ENCODE results near the gene RPS10.
A peak's percentile ranks its signal among the peaks of the same experiment; 100 is the strongest.
"Not testable (repeated sequence)": the region's sequence is repeated elsewhere in the genome, so short reads cannot be mapped to it uniquely, and the experiment has no call there.

RPS10 gene

GRCh38 chr6:34391786-34392496 lies 33.9 kb downstream of the RPS10 start:
- DNase-seq = no peak

- no peak for DNase-seq
Observed at GRCh38 chr6:34391473-34391785, 34.4 kb downstream of the RPS10 start.

GRCh38 chr6:34390531-34391472 lies 35.1 kb downstream of the RPS10 start:
- DNase-seq = no peak

- no peak for DNase-seq
Observed at GRCh38 chr6:34389034-34389433, 36.8 kb downstream of the RPS10 start.

- DNase-seq = no peak
Observed at GRCh38 chr6:34388421-34388820, 37.4 kb downstream of the RPS10 start.

- DNase-seq = no peak
Observed at GRCh38 chr6:34386316-34387137, 39.3 kb downstream of the RPS10 start.

GRCh38 chr6:34385793-34386195 lies 40.1 kb downstream of the RPS10 start:
- no peak for DNase-seq

- DNase-seq = no peak
Observed at GRCh38 chr6:34384321-34385153, 41.3 kb downstream of the RPS10 start.

GRCh38 chr6:34383656-34384320 lies 42.1 kb downstream of the RPS10 start:
- no peak for DNase-seq

- DNase-seq = no peak
Observed at GRCh38 chr6:34383161-34383631, 42.7 kb downstream of the RPS10 start.

- no peak for DNase-seq
Observed at GRCh38 chr6:34381081-34381480, 44.8 kb downstream of the RPS10 start.

GRCh38 chr6:34378470-34378869 lies 47.4 kb downstream of the RPS10 start:
- DNase-seq = no peak

GRCh38 chr6:34377984-34378383 lies 47.9 kb downstream of the RPS10 start:
- DNase-seq = no peak

- not testable (repeated sequence) for DNase-seq
Observed at GRCh38 chr6:34377571-34377970, 48.3 kb downstream of the RPS10 start.

GRCh38 chr6:34375833-34376232 lies 50.0 kb downstream of the RPS10 start:
- DNase-seq = no peak

- no peak for DNase-seq
Observed at GRCh38 chr6:34374508-34374907, 51.4 kb downstream of the RPS10 start.

GRCh38 chr6:34374069-34374468 lies 51.8 kb downstream of the RPS10 start:
- DNase-seq = peak; percentile 72

GRCh38 chr6:34373511-34373910 lies 52.4 kb downstream of the RPS10 start:
- DNase-seq = no peak

- DNase-seq = not testable (repeated sequence)
Observed at GRCh38 chr6:34371865-34372264, 54.0 kb downstream of the RPS10 start.

GRCh38 chr6:34370361-34370760 lies 55.5 kb downstream of the RPS10 start:
- no peak for DNase-seq

GRCh38 chr6:34369385-34369784 lies 56.5 kb downstream of the RPS10 start:
- DNase-seq = no peak
